GM12878 (cell line): ENCODE results near the gene KCNAB2. TPM values are rescaled to one million over a fixed set of nuclear protein-coding genes. Genes with fewer than 3 reads are reported as not detected.

Experiments
- ATAC-seq: fragments of 200-7000 bp; cut with Tn5 transposase; 3 replicates; pipeline ENCODE4 v1.9.1; 2020; ENCODE audit warnings: mild to moderate bottlenecking, moderate library complexity
- BruUV-seq: library from RNA; stranded (reverse); fragments of 400-500 nt; replicated peaks from 2 replicates; lab custom pipeline; 2021; lab: Mats Ljungman, UMichigan
- CTCF ChIA-PET: fragments of 300-600 bp; sonication (Branson Sonifier 250); formaldehyde crosslinking; extraction: SDS; loops from one replicate; lab custom pipeline; 2021; ENCODE audit warnings: inconsistent platforms; lab: Yijun Ruan, JAX
- POLR2A ChIA-PET: fragments of 350-600 bp; formaldehyde crosslinking; extraction: SDS; loops from one replicate; lab custom pipeline; 2021; ENCODE audit warnings: inconsistent platforms; lab: Charles Lee
- RAD21 ChIA-PET: fragments of 300-600 bp; sonication (Branson Sonifier 250); formaldehyde crosslinking; loops from one replicate; lab custom pipeline; 2023; ENCODE audit warnings: antibody characterized with exemption; ENCODE audit not compliant: unreplicated experiment; lab: Charles Lee
- SMC1A ChIA-PET: fragments of 300-600 bp; sonication (Branson Sonifier 250); formaldehyde crosslinking; loops from one replicate; lab custom pipeline; 2023; ENCODE audit not compliant: unreplicated experiment, uncharacterized antibody; lab: Charles Lee
- DNase-seq: peaks from one replicate; pipeline ENCODE4 v3.0.0-alpha.2; 2011; ENCODE audit warnings: low read depth, low spot score
- FAIRE-seq: peaks from 3 replicates; lab custom pipeline; 2011; peaks lifted over from hg19 to GRCh38; lab: Jason Lieb, UNC
- H2AFZ ChIP-seq: 2 replicates; pipeline ENCODE4 v1.6.0; 2011; ENCODE audit warnings: low read depth, low read length, control low read depth; ENCODE audit not compliant: control insufficient read depth
- H3K27ac ChIP-seq: 2 replicates; pipeline ENCODE4 v1.5.1; 2011; ENCODE audit warnings: control low read depth; ENCODE audit not compliant: control insufficient read depth, insufficient read depth
- H3K27me3 ChIP-seq, 2 experiments: replicated peaks in 1 of 2; 2 replicates each; pipeline versions ENCODE4 v1.6.0 to v1.6.1; 2011; ENCODE audit warnings: low read length in 1 of 2; ENCODE audit not compliant: control insufficient read depth in 2 of 2, insufficient read depth in 2 of 2
- H3K36me3 ChIP-seq, 2 experiments: 2 replicates each; pipeline ENCODE4 v1.5.1; 2011; ENCODE audit warnings: low read length in 1 of 2; ENCODE audit not compliant: control insufficient read depth in 2 of 2, insufficient read depth in 2 of 2
- H3K4me1 ChIP-seq: 2 replicates; pipeline ENCODE4 v1.6.1; 2011; ENCODE audit warnings: mild to moderate bottlenecking, low read length, moderate library complexity, mixed read lengths; ENCODE audit not compliant: control insufficient read depth, insufficient read depth
- H3K4me2 ChIP-seq: 2 replicates; pipeline ENCODE4 v1.6.0; 2011; ENCODE audit warnings: control low read depth; ENCODE audit not compliant: control insufficient read depth, insufficient read depth
- H3K4me3 ChIP-seq: fragments of 200-600 bp; sonication (generic); 2 replicates; pipeline ENCODE4 v1.5.1; 2016
- H3K79me2 ChIP-seq: 2 replicates; pipeline ENCODE4 v1.6.0; 2011; ENCODE audit warnings: low read length; ENCODE audit not compliant: control insufficient read depth, insufficient read depth
- H3K9ac ChIP-seq: 2 replicates; pipeline ENCODE4 v1.8.0; 2011; ENCODE audit warnings: low read length, control low read depth, mixed read lengths; ENCODE audit not compliant: control insufficient read depth, insufficient read depth
- H3K9me3 ChIP-seq: replicated peaks from 3 replicates; pipeline ENCODE4 v1.5.1; 2011; ENCODE audit warnings: mild to moderate bottlenecking, low read length; ENCODE audit not compliant: control insufficient read depth, insufficient read depth
- H4K20me1 ChIP-seq: 2 replicates; pipeline ENCODE4 v1.6.0; 2011; ENCODE audit not compliant: control insufficient read depth, insufficient read depth
- BHLHE40 ChIP-seq, 2 experiments: fragments of 450-650 bp in 1 of 2; IDR thresholded peaks; 2 replicates each; pipeline ENCODE4 v1.6.1; 2011 to 2017; ENCODE audit warnings: low read depth in 2 of 2, borderline replicate concordance in 1 of 2, improper control_type of control experiment in 1 of 2, low read length in 1 of 2, mild to moderate bottlenecking in 1 of 2
- EGR1 ChIP-seq, 2 experiments: IDR thresholded peaks; 1 replicate in 1 of 2; 2 replicates in 1 of 2; pipeline ENCODE4 v1.6.1; 2011 to 2012; ENCODE audit warnings: low read depth in 2 of 2, low read length in 2 of 2, borderline replicate concordance in 1 of 2, mild to moderate bottlenecking in 1 of 2, moderate library complexity in 1 of 2
- EZH2 ChIP-seq: IDR thresholded peaks from 2 replicates; pipeline ENCODE4 v1.6.1; 2012; ENCODE audit warnings: low read depth, mild to moderate bottlenecking, control low read depth, inconsistent platforms, low read length, borderline replicate concordance; ENCODE audit not compliant: control insufficient read depth
- MAX ChIP-seq: IDR thresholded peaks from 2 replicates; pipeline ENCODE4 v1.6.1; 2012; ENCODE audit warnings: low read depth, low read length, improper control_type of control experiment
- MTA2 ChIP-seq: fragments of 450-650 bp; IDR thresholded peaks from 2 replicates; pipeline ENCODE4 v1.6.1; 2016; ENCODE audit warnings: low read depth, mild to moderate bottlenecking, moderate library complexity
- MTA3 ChIP-seq: IDR thresholded peaks from 2 replicates; pipeline ENCODE4 v1.6.1; 2012; ENCODE audit warnings: low read length, inconsistent platforms, borderline replicate concordance
- NFXL1 ChIP-seq: fragments of 450-650 bp; IDR thresholded peaks from 2 replicates; pipeline ENCODE4 v1.6.1; 2017; ENCODE audit warnings: antibody characterized with exemption, mild to moderate bottlenecking, borderline replicate concordance
- NFYA ChIP-seq: IDR thresholded peaks from 2 replicates; pipeline ENCODE4 v1.6.1; 2011; ENCODE audit warnings: low read depth, mild to moderate bottlenecking, low read length, improper control_type of control experiment, borderline replicate concordance
- PBX3 ChIP-seq: IDR thresholded peaks from 2 replicates; pipeline ENCODE4 v1.6.1; 2011; ENCODE audit warnings: mild to moderate bottlenecking, low read depth, low read length, moderate library complexity; ENCODE audit not compliant: insufficient replicate concordance
- POLR2A ChIP-seq: IDR thresholded peaks from 2 replicates; pipeline ENCODE4 v1.6.1; 2011; ENCODE audit warnings: low read depth, mild to moderate bottlenecking, low read length
- ZBTB4 ChIP-seq: fragments of 450-650 bp; formaldehyde crosslinking; IDR thresholded peaks from 2 replicates; pipeline ENCODE4 v1.4.0; 2022; ENCODE audit warnings: mild to moderate bottlenecking, moderate library complexity
- ZBTB40 ChIP-seq: fragments of 450-650 bp; IDR thresholded peaks from 2 replicates; pipeline ENCODE4 v1.6.1; 2016; ENCODE audit warnings: mild to moderate bottlenecking, moderate library complexity, borderline replicate concordance
- WGBS: methylation state at CpG from one replicate; pipeline ENCODE4 v1.1.6; 2016; ENCODE audit warnings: low lambda C conversion rate; ENCODE audit not compliant: insufficient replicate concordance, insufficient coverage; ENCODE audit errors: missing lambda C conversion rate; 5-methylcytosine and 5-hydroxymethylcytosine counted together
- in situ Hi-C: fragments of 300-500 bp; cut with MboI; formaldehyde crosslinking; loops from 9 replicates; pipeline ENCODE4 v1.14.3; 2018; ENCODE audit warnings: mixed read lengths
- intact Hi-C: fragments of 100-400 bp; cut with micrococcal nuclease; formaldehyde crosslinking; loops from one replicate; pipeline ENCODE4 v1.14.2; 2022; ENCODE audit not compliant: unreplicated experiment
- polyA plus RNA-seq, 11 experiments: library from polyadenylated mRNA; depleted of rRNA in 4 of 11; unstranded in 6 of 11; stranded (reverse) in 5 of 11; fragments of >200 nt; fragmentation: Nextera tagmentation in 4 of 11; fragmentation: Illumina TruSeq in 1 of 11; extraction: Ambion mirVana in 4 of 11; extraction: Trizol in 1 of 11; gene quantifications; 1 replicate in 1 of 11; 2 replicates in 10 of 11; pipeline versions ENCODE4 v1.2.1 to v1.2.3, GENCODE V29; 2011 to 2016; ENCODE audit warnings: inconsistent platforms in 2 of 11, missing spikeins in 2 of 11, low read depth in 1 of 11
- total RNA-seq, 4 experiments: library from RNA; depleted of rRNA in 3 of 4; stranded (reverse); fragments of >200 nt in 3 of 4; fragmentation: Illumina TruSeq in 1 of 4; extraction: Trizol in 1 of 4; gene quantifications; 2 replicates each; pipeline versions ENCODE4 v1.2.1 to v1.2.3, GENCODE V29; 2013 to 2021

KCNAB2 gene
- total and polyA plus RNA-seq, 10 of the 15 experiments (the other 5 are each of a cell fraction or from before 2014, with no cell fraction given) = 2.9 to 123 (median 62.4) TPM

GRCh38 chr1:6065093-6065858, 19.6 kb downstream of the KCNAB2 start:
- Histone ChIP-seq H3K27ac (no peak overlapping the region), H3K36me3 (peaks cover 2 to 5% of the 10 kb centered on the region in 2 experiments; a peak in 3 of 4 replicates), H3K9ac (no peak overlapping the region), H3K27me3 (no peaks in the 10 kb centered on the region), H3K9me3 (no peaks in the 10 kb centered on the region), H3K4me1 (no peaks in the 10 kb centered on the region), H4K20me1 (no peaks in the 10 kb centered on the region), H3K4me3 (no peak overlapping the region), H3K79me2 (no peaks in the 10 kb centered on the region), H3K4me2 (no peak overlapping the region), H2AFZ (no peak overlapping the region)
- ChIA-PET CTCF (no interaction called here), POLR2A (no interaction called here), RAD21 (no interaction called here), SMC1A (no interaction called here)
- no peak for DNase-seq
- intact Hi-C loops = no loop called here
- no peak for ATAC-seq
- BruUV-seq = no TSS peak
- WGBS = 94% methylated on average over 28 of the region's 28 CpGs
- FAIRE-seq = no peak
- in situ Hi-C loops = no loop called here
- TF ChIP-seq NFYA (no peak), ZBTB40 (no peak), EZH2 (no peak), MAX (no peak), ZBTB4 (CRISPR knock-in tag) (no peak), POLR2A (no peak), MTA3 (no peak), MTA2 (no peak), PBX3 (no peak), EGR1 (IDR thresholded peaks at IDR 0.05; ENCODE audit: borderline replicate concordance in 1 of 2, low read depth in 2 of 2, low read length in 2 of 2) (no peak), NFXL1 (no peak), BHLHE40 (IDR thresholded peaks at IDR 0.05; ENCODE audit: borderline replicate concordance in 1 of 2, low read depth in 2 of 2, low read length in 1 of 2) (no peak)
